ENCODE measurements around the gene CTDSP1.

The CTDSP1 gene

GRCh38 chr2:218398437-218399390 lies 954 bp upstream of the CTDSP1 start:
- H3K9me3 ChIP-seq (ENCODE audit: control insufficient read depth, low read length), result no peaks in the 10 kb centered on the region
- peak overlapping the region; percentile 92 for H3K27ac ChIP-seq (ENCODE audit: insufficient read depth, low read length, poor library complexity, severe bottlenecking)
- peak overlapping the region; percentile 72 for H3K4me3 ChIP-seq (ENCODE audit: insufficient read depth, low read depth, low read length, poor library complexity, severe bottlenecking)
- no peaks in the 10 kb centered on the region for H3K27me3 ChIP-seq (replicated peaks; ENCODE audit: control insufficient read depth, insufficient read depth, low read length, poor library complexity, severe bottlenecking)
- H3K36me3 ChIP-seq (ENCODE audit: control insufficient read depth, insufficient read depth, low read length), result peaks cover 22% of the 10 kb centered on the region
- peak; percentile 45 to 58 (median 48) for DNase-seq
- H3K4me1 ChIP-seq (ENCODE audit: control insufficient read depth, insufficient read depth, low read length, poor library complexity, severe bottlenecking), result peaks cover 49% of the 10 kb centered on the region

GRCh38 chr2:218400167-218400929 lies 680 bp downstream of the CTDSP1 start:
- Histone ChIP-seq H3K27ac (ENCODE audit: insufficient read depth, low read length, poor library complexity, severe bottlenecking) (peak overlapping the region; percentile 92), H3K27me3 (replicated peaks; ENCODE audit: control insufficient read depth, insufficient read depth, low read length, poor library complexity, severe bottlenecking) (no peaks in the 10 kb centered on the region), H3K4me3 (ENCODE audit: insufficient read depth, low read depth, low read length, poor library complexity, severe bottlenecking) (peak overlapping the region; percentile 72), H3K9me3 (ENCODE audit: control insufficient read depth, low read length) (no peaks in the 10 kb centered on the region), H3K4me1 (ENCODE audit: control insufficient read depth, insufficient read depth, low read length, poor library complexity, severe bottlenecking) (peaks cover 55% of the 10 kb centered on the region), H3K36me3 (ENCODE audit: control insufficient read depth, insufficient read depth, low read length) (peaks cover 22% of the 10 kb centered on the region)
- peak; percentile 15 to 35 (median 29) for DNase-seq

GRCh38 chr2:218400930-218401881 lies 1.5 kb downstream of the CTDSP1 start:
- Histone ChIP-seq H3K36me3 (ENCODE audit: control insufficient read depth, insufficient read depth, low read length) (peaks cover 22% of the 10 kb centered on the region), H3K4me1 (ENCODE audit: control insufficient read depth, insufficient read depth, low read length, poor library complexity, severe bottlenecking) (peaks cover 60% of the 10 kb centered on the region), H3K27me3 (replicated peaks; ENCODE audit: control insufficient read depth, insufficient read depth, low read length, poor library complexity, severe bottlenecking) (no peaks in the 10 kb centered on the region), H3K9me3 (ENCODE audit: control insufficient read depth, low read length) (no peaks in the 10 kb centered on the region), H3K27ac (ENCODE audit: insufficient read depth, low read length, poor library complexity, severe bottlenecking) (peak overlapping the region; percentile 92), H3K4me3 (ENCODE audit: insufficient read depth, low read depth, low read length, poor library complexity, severe bottlenecking) (peak overlapping the region; percentile 72)
- DNase-seq, result no peak

GRCh38 chr2:218401890-218402289 lies 2.2 kb downstream of the CTDSP1 start:
- H3K9me3 ChIP-seq (ENCODE audit: control insufficient read depth, low read length), result no peaks in the 10 kb centered on the region
- no peak overlapping the region for H3K4me3 ChIP-seq (ENCODE audit: insufficient read depth, low read depth, low read length, poor library complexity, severe bottlenecking)
- DNase-seq, result no peak
- H3K27me3 ChIP-seq (replicated peaks; ENCODE audit: control insufficient read depth, insufficient read depth, low read length, poor library complexity, severe bottlenecking), result no peaks in the 10 kb centered on the region
- peaks cover 57% of the 10 kb centered on the region for H3K4me1 ChIP-seq (ENCODE audit: control insufficient read depth, insufficient read depth, low read length, poor library complexity, severe bottlenecking)
- H3K36me3 ChIP-seq (ENCODE audit: control insufficient read depth, insufficient read depth, low read length), result peaks cover 22% of the 10 kb centered on the region
- H3K27ac ChIP-seq (ENCODE audit: insufficient read depth, low read length, poor library complexity, severe bottlenecking), result peak overlapping the region; percentile 46

GRCh38 chr2:218402491-218402901 lies 2.8 kb downstream of the CTDSP1 start:
- Histone ChIP-seq H3K4me3 (ENCODE audit: insufficient read depth, low read depth, low read length, poor library complexity, severe bottlenecking) (no peak overlapping the region), H3K27ac (ENCODE audit: insufficient read depth, low read length, poor library complexity, severe bottlenecking) (no peak overlapping the region), H3K9me3 (ENCODE audit: control insufficient read depth, low read length) (no peaks in the 10 kb centered on the region), H3K4me1 (ENCODE audit: control insufficient read depth, insufficient read depth, low read length, poor library complexity, severe bottlenecking) (peaks cover 57% of the 10 kb centered on the region), H3K36me3 (ENCODE audit: control insufficient read depth, insufficient read depth, low read length) (peaks cover 22% of the 10 kb centered on the region), H3K27me3 (replicated peaks; ENCODE audit: control insufficient read depth, insufficient read depth, low read length, poor library complexity, severe bottlenecking) (no peaks in the 10 kb centered on the region)
- DNase-seq, result no peak

- Histone ChIP-seq H3K4me3 (ENCODE audit: insufficient read depth, low read depth, low read length, poor library complexity, severe bottlenecking) (no peak overlapping the region), H3K4me1 (ENCODE audit: control insufficient read depth, insufficient read depth, low read length, poor library complexity, severe bottlenecking) (peaks cover 56% of the 10 kb centered on the region), H3K27ac (ENCODE audit: insufficient read depth, low read length, poor library complexity, severe bottlenecking) (no peak overlapping the region)
These were observed 3.3 kb downstream of the CTDSP1 start for GRCh38 chr2:218402911-218403411.

GRCh38 chr2:218403810-218404209 lies 4.1 kb downstream of the CTDSP1 start:
- Histone ChIP-seq H3K4me1 (ENCODE audit: control insufficient read depth, insufficient read depth, low read length, poor library complexity, severe bottlenecking) (peaks cover 50% of the 10 kb centered on the region), H3K9me3 (ENCODE audit: control insufficient read depth, low read length) (no peaks in the 10 kb centered on the region), H3K27me3 (replicated peaks; ENCODE audit: control insufficient read depth, insufficient read depth, low read length, poor library complexity, severe bottlenecking) (no peaks in the 10 kb centered on the region), H3K4me3 (ENCODE audit: insufficient read depth, low read depth, low read length, poor library complexity, severe bottlenecking) (no peak overlapping the region), H3K36me3 (ENCODE audit: control insufficient read depth, insufficient read depth, low read length) (peaks cover 22% of the 10 kb centered on the region), H3K27ac (ENCODE audit: insufficient read depth, low read length, poor library complexity, severe bottlenecking) (no peak overlapping the region)
- DNase-seq, result no peak

More at GRCh38 chr2:218402911-218403411, 3.3 kb downstream of the CTDSP1 start:
- H3K36me3 ChIP-seq (ENCODE audit: control insufficient read depth, insufficient read depth, low read length), result peaks cover 22% of the 10 kb centered on the region
- no peaks in the 10 kb centered on the region for H3K27me3 ChIP-seq (replicated peaks; ENCODE audit: control insufficient read depth, insufficient read depth, low read length, poor library complexity, severe bottlenecking)
- DNase-seq, result no peak
- no peaks in the 10 kb centered on the region for H3K9me3 ChIP-seq (ENCODE audit: control insufficient read depth, low read length)

GRCh38 chr2:218404351-218405085 lies 4.8 kb downstream of the CTDSP1 start:
- H3K27me3 ChIP-seq (replicated peaks; ENCODE audit: control insufficient read depth, insufficient read depth, low read length, poor library complexity, severe bottlenecking), result no peaks in the 10 kb centered on the region
- H3K4me3 ChIP-seq (ENCODE audit: insufficient read depth, low read depth, low read length, poor library complexity, severe bottlenecking), result no peak overlapping the region
- peaks cover 45% of the 10 kb centered on the region for H3K4me1 ChIP-seq (ENCODE audit: control insufficient read depth, insufficient read depth, low read length, poor library complexity, severe bottlenecking)
- H3K36me3 ChIP-seq (ENCODE audit: control insufficient read depth, insufficient read depth, low read length), result peaks cover 22% of the 10 kb centered on the region
- no peak for DNase-seq
- no peaks in the 10 kb centered on the region for H3K9me3 ChIP-seq (ENCODE audit: control insufficient read depth, low read length)
- peak overlapping the region; percentile 31 for H3K27ac ChIP-seq (ENCODE audit: insufficient read depth, low read length, poor library complexity, severe bottlenecking)
